Activated CD4-positive, alpha-beta T cell treated with anti-CD3 and anti-CD28 coated beads for 24 hours (primary cell): Measurements from ENCODE around the gene GRN.
"Not testable (repeated sequence)": the region's sequence is repeated elsewhere in the genome, so short reads cannot be mapped to it uniquely, and the experiment has no call there.

Experiments used
- DNase-seq, 2 donors: peaks; one replicate each; pipeline ENCODE4 v3.0.0-alpha.2; 2020; ENCODE audit warnings: low read depth in 2 of 2

GRN gene

DNA sequence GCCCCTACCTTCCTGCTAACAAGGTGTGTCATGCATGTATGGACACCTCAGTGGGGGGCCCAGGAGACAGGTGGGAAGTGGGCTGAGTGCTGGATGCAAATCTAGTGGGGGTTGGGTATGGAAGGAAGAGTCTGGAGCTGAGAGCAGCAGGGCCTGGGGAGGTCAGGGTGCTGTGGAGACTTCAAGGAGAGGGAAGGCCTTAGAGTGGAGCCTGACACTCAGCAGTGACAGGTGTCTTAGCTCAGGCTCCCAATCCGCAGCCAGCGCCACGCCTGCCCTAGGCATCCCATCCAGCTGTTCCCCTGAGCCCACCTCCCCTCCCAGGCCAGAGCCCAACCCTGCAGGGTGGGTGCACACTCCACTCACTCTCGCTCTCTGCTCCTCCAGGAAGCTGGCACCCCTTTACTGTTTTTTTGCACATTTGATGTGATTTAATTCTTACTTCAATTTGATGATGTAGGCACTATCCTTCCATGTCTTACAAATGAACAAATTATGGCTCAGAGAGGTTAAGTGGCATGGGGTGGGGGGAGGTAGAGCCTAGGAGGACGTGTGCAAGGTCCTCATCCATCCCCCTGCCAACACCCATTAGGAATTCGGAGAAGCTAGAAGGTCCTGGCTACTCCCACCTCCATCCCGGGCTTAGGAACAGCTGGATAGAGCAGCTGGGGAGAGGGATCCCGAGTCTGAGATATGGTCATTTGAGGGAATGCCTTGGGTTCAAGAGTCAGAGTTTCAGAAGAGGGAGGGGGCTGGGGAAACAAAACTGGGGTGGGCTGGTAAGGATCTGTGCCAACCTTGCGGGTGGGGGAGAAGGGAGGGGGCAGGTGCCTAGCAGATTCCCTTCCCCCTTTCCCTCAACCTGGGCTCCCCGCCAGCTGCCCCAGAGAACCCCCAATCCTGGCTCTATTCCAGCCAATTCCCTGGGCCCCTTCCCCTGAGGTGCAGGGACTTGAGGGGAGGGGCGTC is 16.5 kb downstream of the GRN start:
- no peak for DNase-seq

DNA sequence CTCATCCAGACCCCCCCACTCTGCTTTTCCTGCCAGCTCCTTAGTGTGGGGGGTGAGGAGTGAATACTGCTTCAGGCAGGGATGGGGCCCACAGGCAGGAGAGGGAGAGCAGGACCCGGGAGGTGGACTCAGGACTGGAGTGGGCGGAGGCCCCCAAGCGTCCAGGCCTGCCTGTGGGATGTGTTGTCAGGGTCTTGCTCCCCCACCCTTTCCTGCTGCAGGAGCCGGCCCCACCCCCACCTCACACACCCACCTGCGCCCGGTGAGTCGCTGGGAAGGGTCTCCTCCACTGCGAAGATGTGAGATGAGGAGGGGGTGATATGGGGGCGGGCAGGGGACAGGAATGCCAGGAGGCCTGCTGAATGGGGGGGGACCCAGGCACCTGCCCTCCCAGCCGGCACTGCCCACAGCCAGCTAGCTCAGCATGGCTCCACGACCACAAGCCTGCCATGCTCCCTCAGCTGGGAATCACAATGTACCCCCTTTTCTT is 17.4 kb downstream of the GRN start:
- no peak for DNase-seq

DNA sequence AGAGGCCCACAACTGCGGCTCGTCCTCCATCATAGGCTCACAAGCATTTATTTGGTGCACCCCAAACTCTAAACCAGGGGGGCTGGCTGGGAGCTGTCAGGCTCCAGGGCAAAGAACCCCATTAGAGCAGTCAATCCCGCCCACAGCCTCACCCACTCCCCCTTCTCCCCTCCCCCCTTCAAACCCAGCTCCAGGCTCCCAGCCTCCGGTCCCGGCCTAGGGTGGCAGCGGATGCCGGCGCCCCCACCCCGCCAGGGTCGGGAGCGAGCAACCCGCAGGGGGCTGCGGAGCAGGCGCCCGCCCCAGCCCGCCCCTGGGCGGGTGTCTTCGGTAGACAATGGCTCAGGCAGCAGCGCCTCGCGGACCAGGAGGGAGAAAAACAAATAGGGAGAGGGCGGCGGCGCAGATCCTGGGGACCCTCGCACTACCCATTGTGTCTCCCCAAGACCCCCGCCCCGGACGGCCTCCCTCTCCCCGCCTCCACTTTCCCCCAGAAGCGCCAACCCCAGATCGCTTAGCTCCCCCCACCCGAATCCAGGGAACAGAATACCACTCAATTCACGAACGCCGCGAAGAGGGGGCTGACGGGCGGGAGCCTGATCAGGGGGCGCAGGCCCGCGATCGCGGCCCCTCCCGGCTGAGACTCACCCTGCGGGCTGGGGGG is 18.0 kb downstream of the GRN start:
- DNase-seq: no peak

DNA sequence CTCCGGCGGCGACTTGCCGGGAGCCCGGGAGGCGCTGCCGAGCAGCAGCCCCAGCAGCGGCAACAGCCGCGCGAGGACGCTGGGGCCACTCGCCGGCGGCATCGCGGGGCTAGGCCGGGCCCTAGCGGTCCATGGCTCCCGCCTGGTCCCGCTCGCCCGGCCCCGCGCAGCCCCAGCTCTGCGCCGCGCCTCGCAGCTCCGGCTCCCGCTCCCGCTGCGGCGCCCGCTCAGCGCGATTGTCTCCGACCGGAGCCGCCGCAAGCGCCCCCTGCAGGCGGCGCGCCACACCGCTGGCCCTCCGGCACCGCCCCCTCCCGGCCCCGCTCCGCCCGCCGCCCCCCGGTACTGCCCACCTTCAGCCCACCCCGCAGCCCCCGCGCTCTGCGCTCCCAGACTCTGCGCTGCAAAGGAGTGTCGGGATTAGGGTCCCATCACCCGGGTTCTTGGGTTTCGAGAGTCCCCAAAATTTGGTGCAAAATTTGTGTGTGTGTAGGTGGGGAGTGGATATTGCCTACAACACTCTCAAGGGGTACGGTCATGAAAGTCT is 18.6 kb downstream of the GRN start, which contains the start of gene FAM171A2:
Gene FAM171A2 (minus strand): TSS at position 241 of the 547 bp plus-strand sequence. CDS start 139 bp downstream, at position 102.
- DNase-seq: peak; percentile 39 to 46

DNA sequence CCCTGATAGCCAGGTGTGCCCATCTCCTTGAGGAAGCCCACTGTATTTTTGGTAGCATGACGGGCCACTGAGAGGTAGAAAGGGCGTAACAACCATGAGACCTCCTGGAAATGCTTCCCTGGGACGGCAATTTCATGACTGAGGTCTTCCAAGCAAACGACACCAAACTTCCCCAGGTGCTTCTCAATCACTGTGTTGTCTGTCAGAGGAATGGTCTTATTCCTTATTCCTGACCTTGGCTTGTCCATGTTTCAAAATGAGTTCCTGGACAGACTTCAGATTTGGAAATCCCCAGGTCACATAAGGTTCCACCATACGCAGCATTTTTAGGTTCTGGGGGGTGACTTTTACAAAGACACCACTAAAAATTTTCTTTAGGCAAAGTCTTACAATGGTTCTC is 19.9 kb downstream of the GRN start:
- not testable (repeated sequence) for DNase-seq

DNA sequence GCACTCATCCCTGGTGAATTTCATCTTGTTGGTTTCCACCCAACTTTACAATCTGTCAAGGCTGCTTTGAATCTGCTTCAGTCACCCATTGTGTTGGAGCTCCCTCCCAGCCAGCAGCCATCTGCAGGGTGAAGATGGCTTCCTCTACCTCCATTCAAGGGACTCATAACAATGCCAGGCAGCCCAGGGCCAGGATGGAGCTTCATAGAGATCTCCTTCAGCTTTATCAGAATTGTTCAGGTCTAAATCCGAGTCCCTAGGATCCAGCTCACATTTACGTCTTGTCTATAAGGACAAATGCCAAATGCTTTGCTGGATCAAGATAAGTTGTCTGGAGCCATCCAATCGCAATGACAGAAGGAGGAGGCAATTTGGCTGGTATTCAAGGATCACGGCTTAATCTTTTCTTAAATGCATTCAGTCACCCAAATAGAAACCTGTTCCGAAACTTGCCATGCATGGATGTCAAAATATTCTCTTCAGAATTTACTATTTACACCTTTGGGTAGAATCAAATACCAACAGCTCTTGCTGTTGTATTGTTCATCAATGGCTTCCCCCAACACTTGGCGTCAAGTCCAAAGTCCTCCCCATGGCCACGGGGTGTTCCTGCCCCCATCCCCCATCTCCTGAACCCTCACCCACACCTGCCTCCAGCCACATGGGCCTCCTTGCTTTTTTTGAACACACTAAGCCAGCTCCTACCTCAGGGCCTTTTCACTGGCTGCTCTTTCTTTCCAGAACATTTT is 22.3 kb downstream of the GRN start:
- no peak for DNase-seq

DNA sequence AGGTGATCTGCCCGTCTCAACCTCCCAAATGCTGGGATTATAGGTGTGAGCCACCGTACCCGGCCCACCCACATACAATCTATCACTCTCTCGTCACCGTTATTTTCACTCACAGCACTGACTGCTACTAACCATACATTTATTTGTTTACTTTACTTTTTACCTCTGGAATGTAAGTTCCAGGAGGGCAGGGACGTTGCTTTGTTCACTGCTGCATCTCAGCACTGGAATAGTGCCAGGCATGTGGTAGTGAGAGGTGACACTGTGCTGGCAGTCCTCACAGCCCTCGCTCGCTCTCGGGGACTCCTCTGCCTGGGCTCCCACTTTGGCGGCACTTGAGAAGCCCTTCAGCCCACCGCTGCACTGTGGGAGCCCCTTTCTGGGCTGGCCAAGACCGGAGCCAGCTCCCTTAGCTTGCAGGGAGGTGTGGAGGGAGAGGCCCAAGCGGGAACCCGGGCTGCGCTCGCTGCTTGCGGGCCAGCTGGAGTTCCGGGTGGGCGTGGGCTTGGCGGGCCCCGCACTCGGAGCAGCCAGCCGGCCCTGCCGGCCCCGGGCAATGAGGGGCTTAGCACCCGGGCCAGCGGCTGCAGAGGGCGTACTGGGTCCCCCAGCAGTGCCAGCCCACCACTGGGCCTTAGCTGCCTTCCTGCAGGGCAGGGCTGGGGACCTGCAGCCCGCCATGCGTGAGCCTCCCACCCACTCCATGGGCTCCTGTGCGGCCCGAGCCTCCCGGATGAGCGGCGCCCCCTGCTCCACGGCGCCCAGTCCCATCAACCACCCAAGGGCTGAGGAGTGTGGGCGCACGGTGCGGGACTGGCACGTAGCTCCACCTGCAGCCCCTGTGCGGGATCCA is 23.5 kb downstream of the GRN start:
- not testable (repeated sequence) for DNase-seq

DNA sequence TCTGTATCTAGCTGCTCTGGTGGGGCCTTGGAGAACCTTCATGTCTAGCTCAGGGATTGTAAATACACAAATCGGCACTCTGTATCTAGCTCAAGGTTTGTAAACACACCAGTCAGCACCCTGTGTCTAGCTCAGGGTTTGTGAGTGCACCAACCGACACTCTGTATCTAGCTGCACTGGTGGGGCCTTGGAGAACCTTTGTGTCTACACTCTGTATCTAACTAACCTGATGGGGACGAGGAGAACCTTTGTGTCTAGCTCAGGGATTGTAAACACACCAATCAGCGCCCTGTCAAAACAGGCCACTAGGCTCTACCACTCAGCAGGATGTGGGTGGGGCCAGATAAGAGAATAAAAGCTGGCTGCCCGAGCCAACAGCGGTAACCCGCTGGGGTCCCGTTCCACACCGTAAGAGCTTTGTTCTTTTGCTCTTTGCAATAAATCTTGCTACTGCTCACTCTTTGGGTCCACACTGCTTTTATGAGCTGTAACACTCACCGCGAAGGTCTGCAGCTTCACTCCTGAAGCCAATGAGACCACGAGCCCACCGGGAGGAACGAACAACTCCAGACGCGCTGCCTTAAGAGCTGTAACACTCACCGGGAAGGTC is 24.4 kb downstream of the GRN start:
- not testable (repeated sequence) for DNase-seq

DNA sequence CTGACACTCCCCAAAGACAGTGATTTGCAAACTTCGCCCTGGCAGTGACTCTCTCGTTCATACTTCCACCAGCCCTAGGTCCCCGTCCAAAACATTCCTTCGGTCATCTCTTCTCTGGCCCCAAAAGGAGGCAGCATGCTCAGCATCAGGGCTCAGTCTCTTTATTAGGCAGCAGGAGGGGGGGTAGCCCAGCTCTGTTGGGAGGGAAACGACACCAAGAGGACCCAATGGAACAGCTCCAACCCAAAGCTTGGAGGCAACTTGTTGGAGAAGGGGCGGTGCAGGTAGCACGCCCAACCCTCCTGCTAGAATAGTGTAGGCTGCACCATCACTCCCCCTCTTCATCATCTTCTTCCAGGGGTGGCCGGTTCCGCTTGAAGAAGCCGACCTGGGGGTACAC is 26.9 kb downstream of the GRN start:
- DNase-seq: no peak

DNA sequence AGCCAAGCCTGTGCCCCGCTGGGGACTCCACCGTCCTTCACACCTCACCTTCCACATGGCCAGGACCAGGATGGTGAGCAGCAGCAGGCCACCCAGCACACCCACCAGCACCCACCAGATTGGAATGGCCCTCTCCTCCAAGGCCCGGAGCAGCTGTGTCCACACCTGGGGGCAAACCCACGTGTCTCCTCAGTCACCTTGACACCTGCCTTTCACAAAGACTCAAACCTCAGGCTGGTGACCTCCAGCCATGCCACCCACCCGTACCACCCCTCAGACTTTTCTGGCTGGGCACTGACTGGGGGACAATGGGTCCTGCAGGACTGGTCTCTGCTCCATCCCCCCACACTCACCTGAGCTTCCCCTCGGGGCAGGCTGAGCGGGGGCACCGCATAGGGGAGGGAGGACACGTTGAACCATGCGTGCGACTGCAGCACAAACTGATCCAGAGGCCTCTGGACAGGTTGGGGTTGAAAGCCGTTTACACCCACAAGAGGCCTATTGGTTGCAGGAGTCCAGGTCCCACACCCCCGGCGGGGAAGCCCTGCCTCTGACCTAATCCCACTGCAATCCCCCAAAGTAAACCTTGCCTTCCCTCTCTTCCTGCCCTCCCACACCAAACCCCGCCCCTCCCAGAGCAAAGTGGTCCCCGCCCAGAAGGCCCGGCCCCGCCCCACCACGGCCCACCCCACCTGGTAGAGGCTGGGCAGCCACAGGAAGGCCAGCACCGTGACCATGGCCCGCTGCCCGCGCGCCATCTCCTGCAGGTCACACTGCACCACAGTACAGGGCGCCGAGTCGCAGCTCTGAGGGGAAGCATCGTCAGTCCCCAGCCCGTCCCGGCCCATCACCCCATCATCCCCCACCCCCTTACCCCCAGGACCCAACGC is 29.4 kb downstream of the GRN start:
- DNase-seq: no peak

DNA sequence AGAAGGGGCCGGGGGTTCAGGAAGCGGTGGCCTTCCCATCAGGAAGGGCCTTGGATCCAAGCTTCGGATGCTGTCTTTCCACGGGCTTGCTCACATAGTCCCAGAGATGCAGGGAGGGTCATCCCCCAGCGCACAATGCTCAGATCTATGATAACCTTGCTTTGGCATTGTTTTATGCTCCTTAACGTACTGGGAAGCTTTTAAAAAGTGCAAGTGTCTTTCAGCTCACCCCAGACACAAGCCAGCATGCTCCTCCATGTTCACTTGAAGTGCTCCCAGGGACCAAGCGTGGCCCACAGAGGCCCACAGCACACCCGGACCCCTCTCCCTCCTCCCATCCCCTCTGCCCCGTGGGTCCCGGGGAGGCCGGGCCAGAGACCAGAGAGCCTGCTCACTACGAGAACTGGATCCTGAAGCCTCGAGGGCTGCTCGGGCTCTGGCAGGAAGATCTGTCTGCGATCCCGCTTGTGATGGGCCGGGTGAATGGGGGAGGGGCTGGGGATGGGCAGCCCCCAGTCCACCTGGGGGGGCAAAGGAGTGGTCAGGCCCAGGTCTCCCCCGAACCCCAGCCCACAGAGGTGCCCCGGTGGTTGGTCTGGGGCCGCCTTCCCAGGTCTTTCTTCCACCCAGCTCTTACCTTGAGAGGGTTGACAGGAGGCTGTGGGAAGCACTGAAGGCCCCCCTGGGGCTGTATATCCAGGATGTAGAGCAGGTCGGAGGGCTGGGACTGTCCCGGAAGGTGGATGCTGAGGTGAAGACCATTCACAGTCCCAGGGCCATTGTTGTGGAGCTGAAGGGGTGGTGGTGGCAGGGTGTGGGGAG is 30.3 kb downstream of the GRN start:
- DNase-seq: no peak

DNA sequence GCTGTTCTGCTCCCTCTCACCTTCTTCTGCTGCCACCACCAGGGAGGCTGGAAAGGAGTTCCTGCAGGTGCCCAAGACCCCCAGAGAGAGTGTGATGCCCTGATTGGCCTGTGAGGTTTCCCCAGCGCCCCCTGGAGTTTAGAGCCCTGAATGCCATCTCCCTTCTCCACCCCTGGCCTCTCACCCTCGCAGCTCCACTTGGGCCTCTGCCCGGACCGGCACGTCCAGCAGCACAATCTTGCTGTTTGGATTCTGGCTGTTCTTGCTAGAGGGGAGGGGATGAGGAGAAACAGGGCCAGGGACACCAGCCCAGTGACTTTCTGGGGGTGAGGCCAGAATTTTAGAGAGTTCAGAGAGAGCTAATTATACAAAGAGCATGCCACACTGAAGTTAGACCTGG is 31.0 kb downstream of the GRN start:
- DNase-seq: no peak

DNA sequence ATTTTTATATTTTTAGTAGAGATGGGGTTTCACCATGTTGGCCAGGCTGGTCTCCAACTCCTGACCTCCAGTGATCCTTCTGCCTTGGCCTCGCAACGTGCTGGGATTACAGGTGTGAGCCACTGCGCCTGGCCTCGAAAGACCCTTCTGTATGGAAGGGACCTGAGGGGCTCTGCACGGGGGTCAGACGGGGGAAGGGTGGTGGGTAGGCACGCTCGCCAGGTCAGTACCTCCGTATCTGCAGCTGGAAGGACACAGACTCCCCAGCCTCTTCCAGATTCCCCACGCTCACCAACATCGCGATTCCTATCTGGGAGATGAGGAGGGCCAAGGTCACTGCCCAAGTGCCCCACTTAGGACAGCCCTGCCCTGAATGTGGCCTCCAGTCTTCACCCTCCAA is 31.7 kb downstream of the GRN start:
- DNase-seq: no peak

DNA sequence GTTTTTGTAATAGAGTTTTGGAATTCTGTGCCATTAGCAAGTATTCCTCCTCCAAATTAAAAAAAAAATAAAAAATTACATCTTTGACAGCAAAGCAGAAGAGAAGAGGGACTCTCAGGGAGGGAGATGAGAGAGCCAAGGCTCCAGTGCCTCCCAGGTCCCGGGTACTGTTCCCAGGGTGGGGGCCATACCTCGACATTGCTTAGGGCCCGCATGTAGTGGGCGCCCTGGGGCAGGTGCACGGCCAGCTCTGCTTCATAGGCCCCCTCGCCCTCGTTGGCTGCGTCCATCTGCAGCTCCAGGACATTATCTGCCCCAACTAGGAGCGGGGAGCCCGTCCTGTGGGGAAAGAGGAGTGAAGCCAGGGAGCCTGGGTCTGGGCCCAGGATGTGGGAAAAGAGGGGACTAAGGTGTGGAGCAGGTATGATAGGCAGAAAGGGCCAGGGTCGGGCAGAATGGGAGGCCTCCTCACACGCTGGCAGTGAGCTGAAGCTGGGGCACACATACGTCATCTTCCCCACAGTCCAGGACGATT is 33.1 kb downstream of the GRN start:
- no peak for DNase-seq

DNA sequence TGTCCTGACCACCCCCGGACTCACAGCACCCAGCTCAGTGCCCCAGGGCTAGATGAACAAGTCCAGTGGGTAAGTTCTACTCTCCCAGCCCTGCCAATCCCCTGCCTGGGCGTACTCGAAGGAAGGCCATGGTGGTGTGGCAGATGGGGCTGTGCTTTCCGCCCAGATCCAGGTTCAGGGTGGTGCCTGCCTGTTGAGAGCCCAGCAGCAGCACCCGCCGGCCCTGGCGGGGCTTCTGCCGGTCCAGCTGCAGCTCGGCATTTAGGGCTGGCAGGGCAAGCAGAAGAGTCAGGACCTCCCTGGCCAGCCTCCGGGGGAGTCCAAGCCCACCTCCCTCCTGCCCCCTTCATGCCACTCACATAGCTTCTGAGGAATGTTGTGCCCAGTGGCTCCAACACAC is 34.8 kb downstream of the GRN start:
- DNase-seq: no peak

DNA sequence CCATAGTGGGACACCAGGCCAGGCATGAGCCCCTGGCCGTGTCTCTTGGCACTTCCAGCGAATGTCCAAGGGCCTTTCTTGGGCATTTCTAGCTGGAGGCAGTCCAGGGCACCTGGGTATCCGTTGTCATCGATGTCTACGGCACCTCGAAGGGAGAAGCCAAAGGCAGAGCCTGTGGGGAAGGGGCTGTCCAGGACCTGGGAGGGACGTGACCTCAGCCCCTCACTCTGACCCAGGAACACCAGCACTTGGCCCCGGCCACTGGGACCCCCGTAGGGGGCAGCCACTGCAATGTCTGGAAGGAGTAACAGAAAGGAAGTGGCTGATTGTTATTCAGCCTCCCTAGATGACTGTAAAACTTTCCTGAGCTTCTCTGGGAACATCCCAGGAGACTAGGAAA is 35.7 kb downstream of the GRN start:
- no peak for DNase-seq

DNA sequence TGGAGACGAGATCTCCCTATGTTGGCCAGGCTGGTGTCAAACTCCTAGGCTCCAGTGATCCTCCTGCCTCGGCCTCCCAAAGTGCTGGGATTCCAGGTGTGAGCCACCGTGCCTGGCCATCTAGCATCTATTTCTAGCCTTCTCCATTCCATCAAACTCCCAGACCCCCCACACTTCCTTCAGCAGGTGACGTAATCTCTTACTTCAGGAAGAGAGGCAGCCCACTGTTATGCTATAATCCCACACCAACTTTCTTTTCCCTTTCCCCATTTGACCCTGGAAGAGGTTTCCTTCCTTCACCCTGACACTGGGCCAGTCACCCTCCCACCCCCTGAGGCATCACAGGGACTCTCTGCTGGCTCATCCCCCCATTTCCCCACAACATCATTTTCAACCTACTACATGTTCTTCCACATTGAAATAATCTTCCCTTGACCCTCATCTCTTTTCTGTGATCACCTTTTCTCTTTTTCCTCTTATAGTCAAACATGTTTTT is 36.8 kb downstream of the GRN start:
- DNase-seq: no peak

DNA sequence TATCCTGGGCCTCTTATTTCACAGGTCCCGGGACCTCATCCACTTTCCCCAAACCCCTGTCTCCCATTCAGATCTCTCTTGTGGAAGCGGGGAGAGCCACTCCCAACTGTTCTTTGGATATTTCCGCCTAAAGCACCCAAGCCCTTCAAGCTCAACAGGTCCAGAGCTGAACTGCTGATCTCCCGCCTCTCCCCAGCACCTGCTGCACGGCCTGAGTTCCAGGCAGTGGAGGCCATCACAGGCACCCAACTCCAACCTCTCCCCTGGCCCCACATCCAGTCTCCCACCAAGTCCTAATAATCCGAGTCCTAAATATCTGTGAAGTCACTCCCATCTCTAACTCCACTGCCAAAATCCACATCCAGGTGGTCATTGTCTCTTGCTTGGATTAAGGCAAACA is 37.8 kb downstream of the GRN start:
- no peak for DNase-seq
